GM12891 (cell line): ENCODE results near the gene TACC3.
A peak's percentile ranks its signal among the peaks of the same experiment; 100 is the strongest.

Source experiments
- DNase-seq: peaks from one replicate; pipeline ENCODE4 v3.0.0; 2011; ENCODE audit warnings: low spot score; ENCODE audit not compliant: insufficient read length
- FAIRE-seq: peaks from 2 replicates; lab custom pipeline; 2011; peaks lifted over from hg19 to GRCh38; lab: Jason Lieb, UNC
- PAX5 ChIP-seq: IDR thresholded peaks from 2 replicates; pipeline ENCODE4 v1.6.1; 2011; ENCODE audit warnings: low read length, moderate library complexity, mild to moderate bottlenecking; ENCODE audit not compliant: insufficient read depth, severe bottlenecking
- POLR2A ChIP-seq: IDR thresholded peaks from 2 replicates; pipeline ENCODE4 v1.6.1; 2011; ENCODE audit warnings: low read depth, low read length, control low read depth
- POLR2AphosphoS5 ChIP-seq: IDR thresholded peaks from 2 replicates; pipeline ENCODE4 v1.6.1; 2011; ENCODE audit warnings: low read depth, low read length, control low read depth
- POU2F2 ChIP-seq: IDR thresholded peaks from 2 replicates; pipeline ENCODE4 v1.6.1; 2011; ENCODE audit warnings: low read depth, mild to moderate bottlenecking, control low read depth, low read length, moderate library complexity
- SPI1 ChIP-seq: IDR thresholded peaks from 2 replicates; pipeline ENCODE4 v1.6.1; 2011; ENCODE audit warnings: low read depth, low read length, control low read depth
- TAF1 ChIP-seq: IDR thresholded peaks from 2 replicates; pipeline ENCODE4 v1.6.1; 2011; ENCODE audit warnings: low read depth, low read length, control low read depth

TACC3 gene

DNA sequence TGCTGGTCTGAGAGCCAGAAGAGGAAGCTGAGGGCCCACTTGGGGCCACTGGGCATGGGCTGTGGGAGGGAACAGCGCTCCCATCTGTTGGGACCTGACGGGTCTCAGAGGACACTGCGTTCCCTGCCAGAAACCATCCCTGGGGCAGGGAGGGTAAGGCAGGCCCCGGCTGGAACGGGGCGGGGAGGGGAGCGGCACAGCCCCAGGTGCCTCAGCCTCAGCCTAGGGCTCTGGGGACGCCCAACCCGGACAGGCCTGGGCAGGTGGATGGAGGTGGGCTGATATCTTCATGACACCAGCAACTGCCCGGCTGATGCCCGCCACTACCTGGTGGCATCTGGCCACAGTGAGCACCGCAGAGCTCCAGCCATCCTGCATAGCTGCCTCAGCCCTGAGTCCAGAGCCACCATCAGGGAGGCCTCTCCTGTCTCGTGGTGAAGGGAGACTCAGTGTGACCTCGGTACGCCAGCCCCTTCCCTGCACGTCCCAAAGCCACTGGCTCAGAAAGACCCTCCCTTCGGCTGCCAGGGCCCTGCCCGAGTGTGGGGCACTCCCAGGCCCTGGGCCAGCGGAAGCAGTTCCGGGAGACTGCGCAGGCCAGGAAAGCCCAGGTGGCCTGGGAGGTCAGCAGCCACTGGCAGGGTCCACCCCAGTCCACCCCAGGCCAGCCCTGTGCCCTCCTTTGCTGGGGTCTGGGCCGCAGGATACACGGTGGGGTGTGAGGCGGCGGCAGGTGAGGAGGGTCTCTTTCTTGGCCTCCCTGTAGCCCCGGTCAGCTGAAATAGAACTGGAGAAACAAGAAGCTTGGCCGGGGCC is 37.2 kb downstream of the TACC3 start:
- FAIRE-seq = no peak
- DNase-seq = no peak
- TF ChIP-seq PAX5 (no peak), POLR2AphosphoS5 (no peak), SPI1 (no peak), POU2F2 (no peak), TAF1 (no peak), POLR2A (no peak)

DNA sequence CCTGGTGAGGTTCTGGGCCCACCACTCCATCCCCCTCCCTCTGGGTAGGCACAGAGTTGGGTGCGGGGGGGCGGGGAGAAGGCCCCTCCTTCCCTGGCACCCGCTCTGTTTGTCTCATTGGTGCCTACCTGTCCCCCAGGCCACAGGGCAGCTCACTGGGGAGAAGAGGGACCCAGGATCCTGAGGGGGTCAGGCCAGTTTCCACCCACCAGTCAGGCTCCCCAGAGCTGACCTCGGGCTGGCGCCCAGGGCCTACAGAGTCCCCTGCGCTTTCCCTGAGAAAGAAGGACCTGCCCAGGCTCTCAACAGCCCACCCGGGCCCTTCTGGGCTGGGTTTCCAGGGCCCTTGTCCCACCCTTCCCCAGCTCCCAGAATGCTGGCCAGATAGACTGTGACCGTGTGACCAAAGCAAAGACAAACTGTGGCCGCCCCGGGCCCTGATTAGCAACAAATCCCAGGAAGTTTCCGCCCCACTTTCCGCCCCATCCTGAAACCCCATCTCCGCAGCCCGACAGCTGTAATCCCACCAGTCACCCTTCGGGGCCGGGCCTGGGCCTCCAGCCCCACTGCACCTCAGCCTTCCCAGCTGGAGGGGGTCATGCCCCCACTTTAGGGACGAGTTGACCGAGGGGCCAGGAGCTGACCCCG is 38.0 kb downstream of the TACC3 start:
- FAIRE-seq = no peak
- TF ChIP-seq SPI1 (no peak), TAF1 (no peak), POU2F2 (no peak), POLR2A (no peak), PAX5 (no peak), POLR2AphosphoS5 (no peak)
- DNase-seq = no peak

DNA sequence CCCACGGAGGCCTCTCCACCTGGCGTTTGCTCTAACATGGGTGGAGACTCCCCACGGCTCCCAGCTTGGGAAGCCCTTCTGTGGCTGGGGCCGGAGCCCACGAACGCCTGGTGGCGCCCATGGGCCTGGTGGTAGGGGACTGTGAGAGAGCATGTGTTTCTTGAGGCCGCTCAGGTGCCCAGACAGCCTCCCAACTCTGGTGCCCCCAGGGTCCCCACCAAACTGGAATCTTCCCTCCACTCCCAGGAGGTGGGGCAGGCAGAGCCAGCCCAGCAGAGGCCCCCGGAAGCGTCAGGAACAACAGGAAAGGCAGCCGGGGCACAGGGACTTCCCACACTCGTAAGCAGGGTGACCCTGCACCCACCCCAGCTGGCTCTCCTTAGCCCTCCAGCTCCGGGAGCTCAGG is 38.5 kb downstream of the TACC3 start:
- DNase-seq (no peak), FAIRE-seq (no peak)
- no peak for TF ChIP-seq TAF1
- TF ChIP-seq PAX5 = no peak

GRCh38 chr4:1760521-1761071 is 39.3 kb downstream of the TACC3 start:
- FAIRE-seq (no peak), DNase-seq (no peak)
- no peak for TF ChIP-seq SPI1
- TF ChIP-seq PAX5 = no peak
- no peak for TF ChIP-seq TAF1
- no peak for TF ChIP-seq POLR2AphosphoS5
- TF ChIP-seq POU2F2 = no peak
- no peak for TF ChIP-seq POLR2A

- DNase-seq = no peak
- TF ChIP-seq TAF1 (no peak), POLR2A (no peak), PAX5 (no peak), POLR2AphosphoS5 (no peak), SPI1 (no peak), POU2F2 (no peak)
- FAIRE-seq = no peak
Measured at GRCh38 chr4:1761130-1761689, 39.9 kb downstream of the TACC3 start.

GRCh38 chr4:1762264-1763010 is 41.1 kb downstream of the TACC3 start:
- DNase-seq = no peak
- TF ChIP-seq TAF1 = no peak
- no peak for TF ChIP-seq SPI1
- TF ChIP-seq POLR2AphosphoS5 = no peak
- no peak for TF ChIP-seq PAX5
- TF ChIP-seq POLR2A = no peak
- TF ChIP-seq POU2F2 = no peak
- no peak for FAIRE-seq

GRCh38 chr4:1763070-1763549 is 41.8 kb downstream of the TACC3 start:
- DNase-seq (no peak), FAIRE-seq (no peak)
- no peak for TF ChIP-seq POU2F2
- no peak for TF ChIP-seq SPI1
- TF ChIP-seq POLR2A = no peak
- TF ChIP-seq PAX5 = no peak
- TF ChIP-seq POLR2AphosphoS5 = no peak
- no peak for TF ChIP-seq TAF1

DNA sequence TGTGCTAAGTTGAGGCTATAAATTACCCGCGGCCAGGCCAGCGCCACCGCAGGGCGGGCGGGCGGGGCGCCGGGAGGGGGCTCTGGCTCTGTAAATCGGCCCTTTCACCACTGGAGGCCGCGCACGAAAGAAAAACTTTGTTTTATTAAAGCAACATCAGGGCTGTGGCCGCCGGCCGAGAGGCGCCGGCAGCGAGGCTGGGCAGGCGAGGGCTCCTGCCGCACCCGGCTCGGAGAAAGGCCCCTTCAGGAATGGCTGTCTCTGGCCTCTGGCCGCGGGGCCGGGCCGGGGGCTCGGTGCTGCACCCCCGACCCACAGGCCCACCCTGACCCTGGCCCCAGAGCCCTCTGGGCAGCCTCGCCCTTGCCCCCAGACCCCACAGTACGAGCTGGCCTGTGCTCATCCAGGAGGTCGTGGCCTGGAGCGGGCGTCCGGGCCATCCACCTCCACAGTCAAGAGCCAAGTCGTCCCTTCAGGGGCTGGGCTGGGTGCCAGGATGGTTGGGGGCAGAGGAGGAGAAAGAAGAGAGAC is 42.3 kb downstream of the TACC3 start:
- FAIRE-seq (no peak), DNase-seq (peak; percentile 68)
- no peak for TF ChIP-seq PAX5
- TF ChIP-seq SPI1 = no peak
- no peak for TF ChIP-seq POLR2AphosphoS5
- no peak for TF ChIP-seq POU2F2
- TF ChIP-seq TAF1 = no peak
- no peak for TF ChIP-seq POLR2A

- FAIRE-seq (no peak), DNase-seq (no peak)
- TF ChIP-seq POLR2AphosphoS5 (no peak), PAX5 (no peak), POU2F2 (no peak), TAF1 (no peak), POLR2A (no peak), SPI1 (no peak)
Measured at GRCh38 chr4:1764670-1765069, 43.3 kb downstream of the TACC3 start.
